MV-4-11 (cell line): ENCODE data around the gene GSTM5.
"Not testable (repeated sequence)": the region's sequence is repeated elsewhere in the genome, so short reads cannot be mapped to it uniquely, and the experiment has no call there.

Experiments
- DNase-seq: peaks from one replicate; lab custom pipeline; 2025; lab: John Stamatoyannopoulos, UW

Gene GSTM5

GRCh38 chr1:109711593-109712320, at the start of gene GSTM5:
Gene GSTM5, plus strand, starts transcription at chr1:109712251. Its CDS starts 62 bp downstream, at chr1:109712313.
- not testable (repeated sequence) for DNase-seq

- DNase-seq = no peak
Observed at GRCh38 chr1:109664671-109665070, 47.4 kb upstream of the GSTM5 start.

GRCh38 chr1:109667452-109668122, 44.5 kb upstream of the GSTM5 start, which contains the start of gene GSTM2:
Gene GSTM2, plus strand, starts transcription at chr1:109668057. Its CDS starts 59 bp downstream, at chr1:109668116.
- DNase-seq = peak; percentile 23

GRCh38 chr1:109668123-109668775, 43.8 kb upstream of the GSTM5 start:
- DNase-seq = no peak

- peak; percentile 64 for DNase-seq
Observed at GRCh38 chr1:109669246-109669948, 42.7 kb upstream of the GSTM5 start.

- not testable (repeated sequence) for DNase-seq
Observed at GRCh38 chr1:109669949-109670302, 42.1 kb upstream of the GSTM5 start.

GRCh38 chr1:109671067-109671466, 41.0 kb upstream of the GSTM5 start:
- DNase-seq = no peak

GRCh38 chr1:109673861-109674260, 38.2 kb upstream of the GSTM5 start:
- DNase-seq = not testable (repeated sequence)

- DNase-seq = not testable (repeated sequence)
Observed at GRCh38 chr1:109676683-109677381, 35.2 kb upstream of the GSTM5 start.

GRCh38 chr1:109677459-109677858, 34.6 kb upstream of the GSTM5 start:
- DNase-seq = no peak

GRCh38 chr1:109678637-109679036, 33.4 kb upstream of the GSTM5 start:
- not testable (repeated sequence) for DNase-seq

GRCh38 chr1:109684777-109685176, 27.3 kb upstream of the GSTM5 start:
- not testable (repeated sequence) for DNase-seq

- DNase-seq = not testable (repeated sequence)
Observed at GRCh38 chr1:109685399-109685798, 26.7 kb upstream of the GSTM5 start.

- not testable (repeated sequence) for DNase-seq
Observed at GRCh38 chr1:109685890-109686289, 26.2 kb upstream of the GSTM5 start.

GRCh38 chr1:109687109-109687508, 24.9 kb upstream of the GSTM5 start:
- not testable (repeated sequence) for DNase-seq

- DNase-seq = no peak
Observed at GRCh38 chr1:109687641-109688499, 24.2 kb upstream of the GSTM5 start, which contains the start of gene GSTM1. Gene GSTM1, plus strand, starts transcription at chr1:109687817. Its CDS starts 57 bp downstream, at chr1:109687874.

- DNase-seq = no peak
Observed at GRCh38 chr1:109689844-109690405, 22.1 kb upstream of the GSTM5 start.

GRCh38 chr1:109691759-109692158, 20.3 kb upstream of the GSTM5 start:
- no peak for DNase-seq

GRCh38 chr1:109694400-109694799, 17.7 kb upstream of the GSTM5 start:
- not testable (repeated sequence) for DNase-seq

- not testable (repeated sequence) for DNase-seq
Observed at GRCh38 chr1:109695138-109695537, 16.9 kb upstream of the GSTM5 start.
